ENCODE results near the gene GSTT2.

GSTT2 gene

DNA sequence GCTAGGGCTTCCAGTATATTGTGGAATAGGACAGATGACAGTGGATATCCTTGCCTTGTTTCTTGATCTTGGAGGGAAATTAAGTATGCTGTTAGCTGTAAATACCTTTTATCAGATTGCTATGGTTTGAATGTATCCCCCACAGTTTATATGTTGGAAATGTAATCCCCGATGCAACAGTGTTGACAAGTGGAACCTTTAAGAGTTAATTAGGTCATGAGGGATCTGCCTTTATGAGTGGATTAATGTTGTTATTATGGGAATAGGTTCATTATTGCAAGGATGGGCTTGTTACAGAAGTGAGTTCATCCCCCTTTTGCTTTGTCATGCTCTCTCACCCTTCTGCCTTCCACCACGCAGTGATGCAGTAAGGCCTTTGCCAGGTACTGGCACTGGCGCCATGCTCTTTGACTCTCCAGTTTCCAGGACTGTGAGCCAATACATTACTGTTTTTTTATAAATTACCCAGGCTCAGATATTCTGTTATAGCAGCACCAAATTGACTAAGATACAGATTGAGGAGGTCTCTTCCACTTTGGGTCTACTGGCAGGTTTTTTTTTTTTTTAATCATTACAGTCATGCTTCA, 47.5 kb downstream of the GSTT2 start (continued):
- TF ChIP-seq, protein P1, sequence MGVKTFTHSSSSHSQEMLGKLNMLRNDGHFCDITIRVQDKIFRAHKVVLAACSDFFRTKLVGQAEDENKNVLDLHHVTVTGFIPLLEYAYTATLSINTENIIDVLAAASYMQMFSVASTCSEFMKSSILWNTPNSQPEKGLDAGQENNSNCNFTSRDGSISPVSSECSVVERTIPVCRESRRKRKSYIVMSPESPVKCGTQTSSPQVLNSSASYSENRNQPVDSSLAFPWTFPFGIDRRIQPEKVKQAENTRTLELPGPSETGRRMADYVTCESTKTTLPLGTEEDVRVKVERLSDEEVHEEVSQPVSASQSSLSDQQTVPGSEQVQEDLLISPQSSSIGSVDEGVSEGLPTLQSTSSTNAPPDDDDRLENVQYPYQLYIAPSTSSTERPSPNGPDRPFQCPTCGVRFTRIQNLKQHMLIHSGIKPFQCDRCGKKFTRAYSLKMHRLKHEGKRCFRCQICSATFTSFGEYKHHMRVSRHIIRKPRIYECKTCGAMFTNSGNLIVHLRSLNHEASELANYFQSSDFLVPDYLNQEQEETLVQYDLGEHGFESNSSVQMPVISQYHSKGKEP (tag by site-specific recombination; IDR thresholded peaks at IDR 0.05), result 0 out of 2 replicates have a peak, but pooled peaks have one; percentile 19
- TF ChIP-seq ZNF416 (tag by site-specific recombination; IDR thresholded peaks at IDR 0.05), result no peak
- no peak for TF ChIP-seq ZNF677 (tag by site-specific recombination; IDR thresholded peaks at IDR 0.05)
- TF ChIP-seq ZBTB10 (tag by site-specific recombination; IDR thresholded peaks at IDR 0.05), result no peak
- 0 out of 2 replicates have a peak, but pooled peaks have one; percentile 40 for TF ChIP-seq ZNF561 (tag by site-specific recombination; IDR thresholded peaks at IDR 0.05; ENCODE audit: borderline replicate concordance)
- 0 out of 2 replicates have a peak, but pooled peaks have one; percentile 20 for TF ChIP-seq ZEB2 (tag by site-specific recombination; IDR thresholded peaks at IDR 0.05)
- TF ChIP-seq OSR2 (tag by site-specific recombination; IDR thresholded peaks at IDR 0.05), result peak; percentile 56
- no peak for TF ChIP-seq PATZ1 (tag by site-specific recombination; IDR thresholded peaks at IDR 0.05)
- no peak for TF ChIP-seq SALL2 (tag by site-specific recombination; IDR thresholded peaks at IDR 0.05; ENCODE audit: borderline replicate concordance)
- TF ChIP-seq GLI2 (tag by site-specific recombination; IDR thresholded peaks at IDR 0.05; ENCODE audit: borderline replicate concordance, low read depth), result no peak
- no peak for TF ChIP-seq ZNF837 (tag by site-specific recombination; IDR thresholded peaks at IDR 0.05)
- no peak for TF ChIP-seq ELK4 (IDR thresholded peaks at IDR 0.05; ENCODE audit: borderline replicate concordance, low read depth, low read length)
- TF ChIP-seq ZNF248 (tag by site-specific recombination; IDR thresholded peaks at IDR 0.05), result no peak
- no peak for TF ChIP-seq HOXD13 (CRISPR knock-in tag; IDR thresholded peaks at IDR 0.05; ENCODE audit: borderline replicate concordance)
- TF ChIP-seq, protein P2, sequence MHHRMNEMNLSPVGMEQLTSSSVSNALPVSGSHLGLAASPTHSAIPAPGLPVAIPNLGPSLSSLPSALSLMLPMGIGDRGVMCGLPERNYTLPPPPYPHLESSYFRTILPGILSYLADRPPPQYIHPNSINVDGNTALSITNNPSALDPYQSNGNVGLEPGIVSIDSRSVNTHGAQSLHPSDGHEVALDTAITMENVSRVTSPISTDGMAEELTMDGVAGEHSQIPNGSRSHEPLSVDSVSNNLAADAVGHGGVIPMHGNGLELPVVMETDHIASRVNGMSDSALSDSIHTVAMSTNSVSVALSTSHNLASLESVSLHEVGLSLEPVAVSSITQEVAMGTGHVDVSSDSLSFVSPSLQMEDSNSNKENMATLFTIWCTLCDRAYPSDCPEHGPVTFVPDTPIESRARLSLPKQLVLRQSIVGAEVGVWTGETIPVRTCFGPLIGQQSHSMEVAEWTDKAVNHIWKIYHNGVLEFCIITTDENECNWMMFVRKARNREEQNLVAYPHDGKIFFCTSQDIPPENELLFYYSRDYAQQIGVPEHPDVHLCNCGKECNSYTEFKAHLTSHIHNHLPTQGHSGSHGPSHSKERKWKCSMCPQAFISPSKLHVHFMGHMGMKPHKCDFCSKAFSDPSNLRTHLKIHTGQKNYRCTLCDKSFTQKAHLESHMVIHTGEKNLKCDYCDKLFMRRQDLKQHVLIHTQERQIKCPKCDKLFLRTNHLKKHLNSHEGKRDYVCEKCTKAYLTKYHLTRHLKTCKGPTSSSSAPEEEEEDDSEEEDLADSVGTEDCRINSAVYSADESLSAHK (tag by site-specific recombination; IDR thresholded peaks at IDR 0.05), result peak; percentile 71
- no peak for TF ChIP-seq ZNF791 (tag by site-specific recombination; IDR thresholded peaks at IDR 0.05)
- TF ChIP-seq ZNF311 (tag by site-specific recombination; IDR thresholded peaks at IDR 0.05; ENCODE audit: borderline replicate concordance), result no peak
- no peak for TF ChIP-seq YY2 (tag by site-specific recombination; IDR thresholded peaks at IDR 0.05)
- TF ChIP-seq ZNF660 (tag by site-specific recombination; IDR thresholded peaks at IDR 0.05), result no peak
- TF ChIP-seq TRIM28 (IDR thresholded peaks at IDR 0.05; ENCODE audit: borderline replicate concordance, low read length), result no peak
- TF ChIP-seq ZSCAN4 (tag by site-specific recombination; IDR thresholded peaks at IDR 0.05), result no peak
- no peak for TF ChIP-seq ZNF48 (tag by site-specific recombination; IDR thresholded peaks at IDR 0.05)
- TF ChIP-seq FEZF1 (tag by site-specific recombination; IDR thresholded peaks at IDR 0.05), result peak; percentile 57; the same call in 1 of the 2 replicates
- TF ChIP-seq ZNF112 (tag by site-specific recombination; IDR thresholded peaks at IDR 0.05), result no peak
- TF ChIP-seq ZFP41 (tag by site-specific recombination; IDR thresholded peaks at IDR 0.05; ENCODE audit: borderline replicate concordance), result no peak
- TF ChIP-seq ZNF426 (tag by site-specific recombination; IDR thresholded peaks at IDR 0.05), result no peak
- TF ChIP-seq ZNF549 (tag by site-specific recombination; IDR thresholded peaks at IDR 0.05), result no peak
- no peak for TF ChIP-seq ZFHX2 (tag by site-specific recombination; conservative IDR thresholded peaks at IDR 0.05)
- TF ChIP-seq ZSCAN23 (tag by site-specific recombination; IDR thresholded peaks at IDR 0.05), result no peak

All from HEK293 (cell line).